Measurements from ENCODE around the gene OLFM3.

The OLFM3 gene

GRCh38 chr1:101873672-101874071 lies 123.1 kb downstream of the OLFM3 start:
- Mint-ChIP-seq H3K9me3 (peaks cover 0 to 5% of the 10 kb centered on the region in 2 donors), H3K4me3 (no peak overlapping the region), H3K27me3 (no peaks in the 10 kb centered on the region), H3K27ac (no peak overlapping the region), H3K36me3 (ENCODE audit: insufficient read depth) (no peaks in the 10 kb centered on the region), H3K4me1 (ENCODE audit: low read depth in 2 of 2) (no peaks in the 10 kb centered on the region)
- DNase-seq (no peak), ATAC-seq (replicated peaks) (no peak)

- H3K36me3 Mint-ChIP-seq (ENCODE audit: insufficient read depth), result no peaks in the 10 kb centered on the region
- H3K4me3 Mint-ChIP-seq, result no peak overlapping the region
- no peaks in the 10 kb centered on the region for H3K4me1 Mint-ChIP-seq (ENCODE audit: low read depth in 2 of 2)
- peaks cover 4 to 8% of the 10 kb centered on the region in 2 donors for H3K9me3 Mint-ChIP-seq
- H3K27me3 Mint-ChIP-seq, result no peaks in the 10 kb centered on the region
- ATAC-seq (replicated peaks) (no peak), DNase-seq (no peak)
- H3K27ac Mint-ChIP-seq, result no peak overlapping the region
These were observed 136.8 kb downstream of the OLFM3 start for GRCh38 chr1:101859941-101860340.

- peaks cover 3 to 8% of the 10 kb centered on the region in 2 donors for H3K9me3 Mint-ChIP-seq
- DNase-seq (no peak), ATAC-seq (replicated peaks) (no peak)
- H3K27me3 Mint-ChIP-seq, result no peaks in the 10 kb centered on the region
- no peak overlapping the region for H3K4me3 Mint-ChIP-seq
- H3K36me3 Mint-ChIP-seq (ENCODE audit: insufficient read depth), result no peaks in the 10 kb centered on the region
- H3K4me1 Mint-ChIP-seq (ENCODE audit: low read depth in 2 of 2), result no peaks in the 10 kb centered on the region
- no peak overlapping the region for H3K27ac Mint-ChIP-seq
These were observed 142.5 kb downstream of the OLFM3 start for GRCh38 chr1:101854271-101854670.

DNA sequence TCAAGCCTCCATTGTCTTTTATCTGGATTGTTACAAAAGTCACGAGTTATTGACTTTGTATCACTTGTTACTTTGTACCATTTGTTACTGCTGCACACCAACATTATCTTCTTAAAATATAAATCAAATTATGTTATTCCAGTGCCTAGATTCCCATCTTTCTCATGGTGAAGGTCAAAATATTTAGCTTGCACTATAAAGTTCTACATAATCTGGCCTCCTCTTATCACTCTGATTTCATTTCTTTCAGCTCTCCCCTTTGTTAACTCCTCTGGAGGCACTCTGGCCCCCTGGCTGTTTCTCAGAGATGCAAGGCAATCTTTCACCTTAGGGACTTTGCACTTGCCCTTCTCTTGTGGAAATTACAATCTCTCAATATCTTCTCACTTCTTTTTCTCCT lies 143.8 kb downstream of the OLFM3 start:
- H3K27me3 Mint-ChIP-seq, result no peaks in the 10 kb centered on the region
- no peaks in the 10 kb centered on the region for H3K36me3 Mint-ChIP-seq (ENCODE audit: insufficient read depth)
- H3K9me3 Mint-ChIP-seq, result no peaks in the 10 kb centered on the region
- H3K27ac Mint-ChIP-seq, result no peak overlapping the region
- H3K4me3 Mint-ChIP-seq, result no peak overlapping the region
- ATAC-seq (replicated peaks) (no peak), DNase-seq (no peak)
- H3K4me1 Mint-ChIP-seq (ENCODE audit: low read depth in 2 of 2), result no peaks in the 10 kb centered on the region

GRCh38 chr1:101849356-101849755 lies 147.4 kb downstream of the OLFM3 start:
- Mint-ChIP-seq H3K36me3 (ENCODE audit: insufficient read depth) (no peaks in the 10 kb centered on the region), H3K4me1 (ENCODE audit: low read depth in 2 of 2) (no peaks in the 10 kb centered on the region), H3K27me3 (no peaks in the 10 kb centered on the region), H3K27ac (no peak overlapping the region), H3K9me3 (no peaks in the 10 kb centered on the region), H3K4me3 (no peak overlapping the region)
- no peak for DNase-seq
- no peak for ATAC-seq (replicated peaks)

GRCh38 chr1:101847626-101848025 lies 149.1 kb downstream of the OLFM3 start:
- Mint-ChIP-seq H3K9me3 (peaks cover 0 to 5% of the 10 kb centered on the region in 2 donors), H3K27me3 (no peaks in the 10 kb centered on the region)

GRCh38 chr1:101846820-101847219 lies 149.9 kb downstream of the OLFM3 start:
- no peak overlapping the region for H3K27ac Mint-ChIP-seq

More at GRCh38 chr1:101847626-101848025, 149.1 kb downstream of the OLFM3 start:
- H3K27ac Mint-ChIP-seq, result no peak overlapping the region
- DNase-seq (no peak), ATAC-seq (replicated peaks) (no peak)
- H3K36me3 Mint-ChIP-seq (ENCODE audit: insufficient read depth), result no peaks in the 10 kb centered on the region
- H3K4me3 Mint-ChIP-seq, result no peak overlapping the region
- no peaks in the 10 kb centered on the region for H3K4me1 Mint-ChIP-seq (ENCODE audit: low read depth in 2 of 2)

GRCh38 chr1:101843160-101843559 lies 153.6 kb downstream of the OLFM3 start:
- peaks cover 0 to 5% of the 10 kb centered on the region in 2 donors for H3K9me3 Mint-ChIP-seq
- DNase-seq (no peak), ATAC-seq (replicated peaks) (no peak)
- no peaks in the 10 kb centered on the region for H3K4me1 Mint-ChIP-seq (ENCODE audit: low read depth in 2 of 2)
- no peak overlapping the region for H3K27ac Mint-ChIP-seq
- H3K36me3 Mint-ChIP-seq (ENCODE audit: insufficient read depth), result no peaks in the 10 kb centered on the region
- no peaks in the 10 kb centered on the region for H3K27me3 Mint-ChIP-seq
- no peak overlapping the region for H3K4me3 Mint-ChIP-seq

More at GRCh38 chr1:101846820-101847219, 149.9 kb downstream of the OLFM3 start:
- Mint-ChIP-seq H3K9me3 (peaks cover 0 to 5% of the 10 kb centered on the region in 2 donors), H3K27me3 (no peaks in the 10 kb centered on the region), H3K4me3 (no peak overlapping the region), H3K4me1 (ENCODE audit: low read depth in 2 of 2) (no peaks in the 10 kb centered on the region), H3K36me3 (ENCODE audit: insufficient read depth) (no peaks in the 10 kb centered on the region)
- ATAC-seq (replicated peaks) (no peak), DNase-seq (no peak)

DNA sequence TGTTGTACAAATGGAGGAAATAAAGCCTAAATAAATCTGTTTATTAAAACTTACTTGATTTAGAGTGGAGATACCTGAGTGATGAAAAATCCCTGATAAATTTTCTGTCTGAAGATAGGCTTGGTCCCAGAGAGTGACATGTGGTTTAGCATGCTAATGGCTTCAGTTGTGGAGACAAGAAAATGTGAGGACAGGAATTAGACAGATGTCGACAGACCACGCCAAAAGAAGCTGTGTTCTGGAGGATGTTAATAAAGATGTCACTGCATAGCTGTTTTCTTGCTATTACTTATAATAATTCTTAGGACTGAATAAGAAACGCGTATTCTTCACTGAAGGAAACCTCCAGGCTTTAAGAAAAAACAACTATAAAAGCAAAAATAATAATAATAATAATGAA lies 154.9 kb downstream of the OLFM3 start:
- H3K4me3 Mint-ChIP-seq, result no peak overlapping the region
- no peaks in the 10 kb centered on the region for H3K36me3 Mint-ChIP-seq (ENCODE audit: insufficient read depth)
- H3K4me1 Mint-ChIP-seq (ENCODE audit: low read depth in 2 of 2), result no peaks in the 10 kb centered on the region
- no peak overlapping the region for H3K27ac Mint-ChIP-seq
- peaks cover 0 to 5% of the 10 kb centered on the region in 2 donors for H3K9me3 Mint-ChIP-seq
- DNase-seq (no peak), ATAC-seq (replicated peaks) (no peak)
- no peaks in the 10 kb centered on the region for H3K27me3 Mint-ChIP-seq

DNA sequence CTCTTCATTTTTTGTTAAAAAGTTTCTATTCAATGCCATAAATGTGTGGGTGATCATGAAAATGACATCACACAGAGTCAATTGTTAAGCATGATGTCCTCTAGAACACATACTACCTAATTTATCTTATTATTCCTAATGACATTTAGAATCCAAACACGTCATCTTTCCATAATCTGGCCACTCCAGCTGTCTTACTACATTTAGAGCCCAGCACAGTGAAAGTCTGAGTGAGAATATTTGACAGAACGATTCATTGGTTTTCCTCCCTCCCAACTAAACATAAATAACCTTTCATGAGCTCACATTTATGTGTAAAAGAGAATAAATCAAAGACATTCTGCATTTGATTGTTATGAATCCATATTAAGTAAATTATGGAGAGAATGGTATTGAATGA lies 160.7 kb downstream of the OLFM3 start:
- DNase-seq (no peak), ATAC-seq (replicated peaks) (no peak)
- Mint-ChIP-seq H3K4me3 (no peak overlapping the region), H3K27ac (no peak overlapping the region), H3K4me1 (ENCODE audit: low read depth in 2 of 2) (no peaks in the 10 kb centered on the region), H3K9me3 (no peaks in the 10 kb centered on the region), H3K27me3 (no peaks in the 10 kb centered on the region), H3K36me3 (ENCODE audit: insufficient read depth) (no peaks in the 10 kb centered on the region)

GRCh38 chr1:101833312-101833711 lies 163.4 kb downstream of the OLFM3 start:
- Mint-ChIP-seq H3K27ac (no peak overlapping the region), H3K36me3 (ENCODE audit: insufficient read depth) (no peaks in the 10 kb centered on the region), H3K4me3 (no peak overlapping the region), H3K4me1 (ENCODE audit: low read depth in 2 of 2) (no peaks in the 10 kb centered on the region), H3K27me3 (no peaks in the 10 kb centered on the region), H3K9me3 (no peaks in the 10 kb centered on the region)
- ATAC-seq (replicated peaks) (no peak), DNase-seq (no peak)

DNA sequence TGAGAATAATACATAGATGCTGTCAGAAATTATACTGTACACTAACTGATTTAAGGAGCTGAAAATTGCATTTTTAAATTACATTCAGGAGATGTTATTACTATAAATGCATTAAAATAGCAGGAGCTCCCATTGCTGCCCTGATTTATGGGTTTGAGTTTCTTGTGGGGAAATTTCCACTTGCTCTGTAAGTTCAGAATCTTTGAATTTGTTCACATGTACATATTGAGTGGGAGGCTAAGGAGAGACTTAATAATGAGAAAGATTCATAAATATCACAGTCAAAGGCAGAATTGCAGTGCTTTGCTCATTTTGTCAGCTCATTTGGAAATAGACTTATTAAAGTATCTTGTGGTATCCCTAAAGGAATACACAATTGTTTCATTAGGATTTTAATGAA lies 170.3 kb downstream of the OLFM3 start:
- no peak overlapping the region for H3K27ac Mint-ChIP-seq
- no peak for DNase-seq
- ATAC-seq (replicated peaks), result no peak
- no peaks in the 10 kb centered on the region for H3K4me1 Mint-ChIP-seq (ENCODE audit: low read depth in 2 of 2)
- H3K36me3 Mint-ChIP-seq (ENCODE audit: insufficient read depth), result no peaks in the 10 kb centered on the region
- H3K27me3 Mint-ChIP-seq, result no peaks in the 10 kb centered on the region
- H3K4me3 Mint-ChIP-seq, result no peak overlapping the region
- H3K9me3 Mint-ChIP-seq, result peaks cover 0 to 2% of the 10 kb centered on the region in 2 donors

DNA sequence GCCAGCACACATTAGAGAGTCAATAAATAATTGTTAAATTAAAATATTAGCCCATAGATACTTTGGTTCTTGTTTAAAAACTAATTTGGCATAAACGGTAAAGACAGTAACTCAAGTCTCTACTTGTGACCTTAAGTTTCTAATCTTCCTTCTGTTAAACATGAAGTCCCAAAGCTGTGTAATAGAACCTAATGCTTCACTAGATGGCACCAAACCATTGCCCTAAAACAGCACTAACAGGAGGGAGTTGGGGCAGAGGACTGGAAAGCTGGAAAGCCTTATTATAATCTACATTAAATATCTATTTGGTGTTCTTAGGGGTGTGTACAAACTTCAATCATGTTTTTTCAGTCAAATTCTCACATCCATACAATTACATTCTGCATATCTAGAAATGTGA lies 176.7 kb downstream of the OLFM3 start:
- Mint-ChIP-seq H3K27ac (no peak overlapping the region), H3K36me3 (ENCODE audit: insufficient read depth) (no peaks in the 10 kb centered on the region), H3K4me1 (ENCODE audit: low read depth in 2 of 2) (no peaks in the 10 kb centered on the region), H3K27me3 (peaks cover 0 to 5% of the 10 kb centered on the region in 2 donors), H3K4me3 (no peak overlapping the region), H3K9me3 (peaks cover 0 to 8% of the 10 kb centered on the region in 2 donors)
- DNase-seq (no peak), ATAC-seq (replicated peaks) (no peak)

DNA sequence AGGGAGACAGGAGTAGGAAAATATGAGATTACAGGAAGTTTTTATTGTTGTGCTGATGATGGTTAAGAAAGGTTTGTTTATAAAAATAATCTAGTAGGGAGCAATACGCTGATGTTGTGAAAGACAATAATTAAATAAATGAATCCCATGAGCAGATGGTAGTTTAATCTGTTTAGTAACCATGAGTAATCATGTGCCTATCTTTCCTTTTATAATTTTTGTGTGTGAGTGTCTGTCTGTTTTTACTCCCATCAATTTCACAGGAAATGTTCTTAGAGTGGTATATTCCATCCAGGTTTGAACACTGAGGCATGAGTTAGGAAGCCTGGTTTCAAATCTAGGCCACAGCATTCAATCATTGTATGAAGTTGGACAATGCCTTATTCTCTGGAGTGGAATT lies 180.5 kb downstream of the OLFM3 start:
- no peak for ATAC-seq (replicated peaks)
- Mint-ChIP-seq H3K27me3 (peaks cover 0 to 5% of the 10 kb centered on the region in 2 donors), H3K36me3 (ENCODE audit: insufficient read depth) (no peaks in the 10 kb centered on the region), H3K27ac (no peak overlapping the region), H3K9me3 (peaks cover 2 to 13% of the 10 kb centered on the region in 2 donors), H3K4me1 (ENCODE audit: low read depth in 2 of 2) (no peaks in the 10 kb centered on the region), H3K4me3 (no peak overlapping the region)
- no peak for DNase-seq

DNA sequence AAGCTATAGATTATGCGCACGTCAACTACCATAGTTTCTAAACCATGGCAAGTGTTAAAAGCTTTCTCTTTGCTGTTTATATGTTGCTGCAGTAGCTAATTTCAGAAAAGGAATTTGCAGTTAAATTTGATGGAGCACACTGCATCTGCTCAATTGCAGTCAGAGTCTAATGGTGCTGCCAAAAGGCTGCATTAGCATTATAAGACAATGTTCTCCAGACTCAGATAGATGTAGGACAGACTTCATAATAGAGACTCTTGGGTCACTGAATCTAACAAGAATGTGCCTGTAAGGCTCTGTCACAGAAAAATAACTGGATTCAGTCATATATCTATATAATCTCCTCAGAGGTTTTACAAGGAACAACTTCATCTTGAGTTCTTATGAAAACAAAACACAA lies 198.3 kb downstream of the OLFM3 start:
- H3K27ac Mint-ChIP-seq, result no peak overlapping the region
- H3K4me1 Mint-ChIP-seq (ENCODE audit: low read depth in 2 of 2), result no peaks in the 10 kb centered on the region
- no peaks in the 10 kb centered on the region for H3K27me3 Mint-ChIP-seq
- no peaks in the 10 kb centered on the region for H3K36me3 Mint-ChIP-seq (ENCODE audit: insufficient read depth)
- H3K9me3 Mint-ChIP-seq, result no peaks in the 10 kb centered on the region
- ATAC-seq (replicated peaks), result no peak
- no peak overlapping the region for H3K4me3 Mint-ChIP-seq
- DNase-seq, result no peak
